HG02588 (cell line): ENCODE results near the gene EDEM2.
"Not testable (repeated sequence)": the region's sequence is repeated elsewhere in the genome, so short reads cannot be mapped to it uniquely, and the experiment has no call there.

Experiments used
- ATAC-seq: cut with Tn5 transposase; IDR thresholded peaks from one replicate; pipeline ENCODE4 v1.9.1; 2021; ENCODE audit warnings: mild to moderate bottlenecking, moderate library complexity; ENCODE audit not compliant: unreplicated experiment

The EDEM2 gene, protein sequence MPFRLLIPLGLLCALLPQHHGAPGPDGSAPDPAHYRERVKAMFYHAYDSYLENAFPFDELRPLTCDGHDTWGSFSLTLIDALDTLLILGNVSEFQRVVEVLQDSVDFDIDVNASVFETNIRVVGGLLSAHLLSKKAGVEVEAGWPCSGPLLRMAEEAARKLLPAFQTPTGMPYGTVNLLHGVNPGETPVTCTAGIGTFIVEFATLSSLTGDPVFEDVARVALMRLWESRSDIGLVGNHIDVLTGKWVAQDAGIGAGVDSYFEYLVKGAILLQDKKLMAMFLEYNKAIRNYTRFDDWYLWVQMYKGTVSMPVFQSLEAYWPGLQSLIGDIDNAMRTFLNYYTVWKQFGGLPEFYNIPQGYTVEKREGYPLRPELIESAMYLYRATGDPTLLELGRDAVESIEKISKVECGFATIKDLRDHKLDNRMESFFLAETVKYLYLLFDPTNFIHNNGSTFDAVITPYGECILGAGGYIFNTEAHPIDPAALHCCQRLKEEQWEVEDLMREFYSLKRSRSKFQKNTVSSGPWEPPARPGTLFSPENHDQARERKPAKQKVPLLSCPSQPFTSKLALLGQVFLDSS

DNA sequence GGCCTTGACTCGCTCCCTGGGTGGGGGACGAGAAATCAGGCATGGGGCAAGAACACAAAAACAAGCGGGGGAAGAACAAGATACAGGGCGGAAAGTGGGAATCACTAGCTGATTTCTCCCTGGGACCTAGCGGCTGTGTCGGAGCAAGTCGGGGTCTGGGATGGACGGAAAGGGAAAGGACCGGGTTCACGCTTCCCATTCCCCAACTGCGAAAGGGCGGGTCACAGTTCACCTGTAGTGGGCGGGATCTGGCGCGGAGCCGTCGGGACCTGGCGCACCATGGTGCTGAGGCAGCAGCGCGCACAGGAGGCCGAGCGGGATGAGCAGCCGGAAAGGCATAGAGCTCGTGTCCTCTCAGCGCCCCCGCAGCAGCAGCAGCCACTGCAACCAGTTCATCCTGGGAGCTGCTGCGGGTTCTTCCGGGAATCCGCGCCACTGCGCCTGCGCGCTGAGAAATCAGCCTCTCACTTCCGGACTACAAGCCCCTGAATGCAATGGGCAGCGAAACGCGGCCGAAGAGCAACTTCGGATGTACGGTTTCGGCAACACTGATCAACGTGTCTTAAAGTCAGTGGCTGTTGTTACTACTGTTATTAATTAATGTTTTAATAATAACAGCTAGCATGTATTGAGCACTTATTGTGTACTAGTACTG, at the start of gene EDEM2:
EDEM2 (minus strand) TSS at position 417 of the 655 bp plus-strand sequence; CDS start at position 339, 78 bp downstream.
- ATAC-seq, result peak; percentile 71

DNA sequence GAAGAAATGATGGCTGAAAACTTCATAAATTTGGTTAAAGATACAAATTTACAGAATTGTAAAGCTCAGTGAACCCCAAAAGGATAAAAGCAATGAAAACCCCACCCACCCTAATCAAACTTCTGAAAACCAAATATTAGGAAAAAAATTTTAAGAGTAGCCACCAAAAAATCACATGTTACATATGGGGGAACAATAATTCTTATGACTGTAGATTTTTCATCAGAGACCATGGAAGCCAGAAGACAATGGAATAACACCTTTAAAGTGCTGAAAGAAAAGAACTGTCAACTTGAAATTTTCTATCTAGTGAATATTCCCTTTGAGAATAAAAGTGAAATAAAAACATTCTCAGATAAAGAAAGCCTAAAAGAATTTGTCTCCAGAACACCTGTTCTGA, 49.2 kb upstream of the EDEM2 start:
- no peak for ATAC-seq

DNA sequence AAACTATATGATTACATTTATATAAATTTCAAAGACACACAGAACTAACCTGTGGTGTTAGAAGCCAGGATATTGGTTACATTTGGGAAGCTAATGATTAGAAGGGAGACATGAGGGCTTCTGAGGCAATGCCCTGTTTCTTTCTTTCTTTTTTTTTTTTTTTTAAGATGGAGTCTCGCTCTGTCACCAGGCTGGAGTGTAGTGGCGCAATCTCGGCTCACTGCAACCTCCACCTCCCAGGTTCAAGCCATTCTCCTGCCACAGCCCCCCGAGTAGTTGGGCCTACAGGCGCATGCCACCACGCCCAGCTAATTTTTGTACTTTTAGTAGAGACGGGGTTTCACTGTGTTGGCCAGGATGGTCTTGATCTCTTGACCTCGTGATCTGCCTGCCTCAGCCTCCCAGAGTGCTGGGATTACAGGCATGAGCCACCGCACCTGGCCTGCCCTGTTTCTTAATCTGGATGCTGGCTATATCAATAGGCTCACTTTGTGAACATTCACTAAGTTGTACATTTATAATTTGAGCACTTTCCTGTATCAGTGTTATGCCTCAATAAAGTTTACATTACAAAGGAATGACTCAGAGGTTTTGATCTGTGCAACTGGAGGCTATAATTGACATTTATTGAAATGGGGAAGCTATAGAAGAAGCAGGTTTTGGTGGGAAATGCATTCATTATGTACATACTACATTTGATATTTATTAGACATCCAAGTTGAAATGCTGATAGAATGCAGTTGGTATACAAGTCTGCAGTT, 46.1 kb upstream of the EDEM2 start:
- not testable (repeated sequence) for ATAC-seq

DNA sequence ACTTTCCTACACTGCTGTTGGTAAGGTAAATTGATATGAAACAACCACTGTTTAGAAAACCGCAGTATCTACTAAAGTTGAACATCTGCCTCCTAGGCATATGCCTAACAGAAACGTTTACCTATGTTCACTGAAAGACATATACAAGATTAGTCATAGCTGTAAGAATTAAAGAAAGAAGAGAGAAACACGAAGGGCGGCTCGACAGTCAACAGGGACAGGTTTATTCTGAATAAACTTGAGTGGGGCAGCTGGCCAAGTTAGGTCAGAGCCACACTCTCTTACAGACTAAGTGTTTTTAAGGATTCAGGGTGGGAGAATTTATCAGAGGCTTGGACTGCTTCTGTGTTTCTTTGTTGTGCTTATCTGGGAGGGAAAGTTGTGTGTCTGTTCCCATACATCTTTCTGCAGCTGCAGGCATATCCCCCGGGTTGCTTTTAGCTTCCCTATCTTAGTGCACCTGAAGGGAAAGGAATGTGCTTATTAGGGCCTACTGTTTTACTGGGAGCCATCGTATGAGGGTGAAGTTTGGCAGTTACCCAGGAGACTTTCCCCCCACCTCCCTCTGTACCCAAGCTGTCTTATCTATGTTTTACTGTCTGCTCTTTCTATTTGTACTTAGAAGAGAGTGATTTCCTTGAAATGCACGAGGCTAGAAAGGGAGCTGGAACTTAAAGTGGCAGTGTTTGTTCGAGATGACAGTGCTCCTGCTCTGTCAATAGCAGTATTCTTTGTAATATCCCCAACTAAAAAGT, 45.2 kb upstream of the EDEM2 start:
- no peak for ATAC-seq

DNA sequence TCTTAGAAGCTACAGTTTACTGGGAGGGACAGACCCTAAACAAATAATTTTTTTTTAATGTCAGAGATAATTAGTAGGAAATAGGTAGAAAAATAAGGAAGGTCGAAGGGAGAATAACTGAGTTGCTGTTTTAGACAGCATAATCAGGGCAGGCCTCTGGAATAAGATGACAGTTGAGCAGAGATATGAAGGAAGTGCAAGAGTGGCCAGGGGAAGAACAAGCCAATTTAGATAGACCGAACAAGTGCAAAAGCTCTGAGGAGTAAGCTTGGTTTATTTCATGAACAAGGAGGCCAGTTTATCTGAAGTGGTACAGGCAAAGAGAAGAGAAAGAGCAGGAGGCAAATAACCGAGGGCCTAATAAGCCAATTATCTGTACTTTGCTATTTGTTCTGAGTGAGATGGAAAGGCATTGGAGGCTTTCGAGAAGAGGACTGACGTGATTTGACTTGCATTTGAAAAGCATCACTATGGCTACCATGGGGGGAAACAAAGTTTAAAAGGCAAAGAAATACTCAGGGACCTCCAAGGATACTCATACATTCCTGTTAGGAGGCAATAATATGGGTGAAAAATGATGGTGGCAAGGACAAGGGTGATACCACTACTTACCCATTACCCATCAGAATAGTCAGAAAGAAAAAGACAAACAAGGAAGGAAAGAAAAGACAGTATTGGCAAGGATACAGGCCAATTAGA, 44.4 kb upstream of the EDEM2 start:
- ATAC-seq, result no peak

DNA sequence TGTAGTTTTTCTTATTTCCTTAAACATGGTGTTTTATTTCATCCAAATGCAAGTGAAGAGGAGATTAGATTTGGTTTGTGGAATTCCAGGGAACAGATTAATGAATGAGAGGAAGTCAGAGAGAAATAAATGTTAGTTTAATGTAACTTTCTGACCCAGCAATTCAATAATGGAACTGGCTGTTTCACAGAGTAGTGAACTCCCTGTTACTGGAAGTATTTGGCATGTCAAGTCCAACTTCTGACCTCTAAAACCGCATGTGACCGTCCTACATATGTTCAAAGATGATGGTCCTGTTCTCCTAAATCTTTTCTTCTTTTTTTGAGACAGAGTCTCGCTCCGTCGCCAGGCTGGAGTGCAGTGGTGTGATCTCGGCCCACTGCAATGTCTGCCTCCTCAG, 43.4 kb upstream of the EDEM2 start:
- ATAC-seq, result no peak

DNA sequence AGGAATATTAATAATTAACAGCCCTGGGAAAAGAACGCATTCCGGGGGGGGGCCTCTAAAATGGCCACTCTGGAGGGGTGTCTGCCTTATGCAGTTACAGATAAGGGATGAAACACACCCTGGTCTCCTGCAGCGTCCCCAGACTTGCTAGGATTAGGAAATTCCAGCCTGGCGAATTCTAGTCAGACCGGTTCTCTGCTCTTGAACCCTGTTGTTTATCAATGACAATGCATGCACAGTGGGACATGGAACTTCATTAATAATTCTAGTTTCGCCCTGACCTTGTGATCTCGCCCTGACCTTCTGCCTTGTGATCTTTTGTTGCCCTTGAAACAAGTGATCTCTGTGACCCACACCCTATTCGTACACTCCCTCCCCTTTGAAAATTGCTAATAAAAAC, 42.1 kb upstream of the EDEM2 start:
- ATAC-seq, result not testable (repeated sequence)

DNA sequence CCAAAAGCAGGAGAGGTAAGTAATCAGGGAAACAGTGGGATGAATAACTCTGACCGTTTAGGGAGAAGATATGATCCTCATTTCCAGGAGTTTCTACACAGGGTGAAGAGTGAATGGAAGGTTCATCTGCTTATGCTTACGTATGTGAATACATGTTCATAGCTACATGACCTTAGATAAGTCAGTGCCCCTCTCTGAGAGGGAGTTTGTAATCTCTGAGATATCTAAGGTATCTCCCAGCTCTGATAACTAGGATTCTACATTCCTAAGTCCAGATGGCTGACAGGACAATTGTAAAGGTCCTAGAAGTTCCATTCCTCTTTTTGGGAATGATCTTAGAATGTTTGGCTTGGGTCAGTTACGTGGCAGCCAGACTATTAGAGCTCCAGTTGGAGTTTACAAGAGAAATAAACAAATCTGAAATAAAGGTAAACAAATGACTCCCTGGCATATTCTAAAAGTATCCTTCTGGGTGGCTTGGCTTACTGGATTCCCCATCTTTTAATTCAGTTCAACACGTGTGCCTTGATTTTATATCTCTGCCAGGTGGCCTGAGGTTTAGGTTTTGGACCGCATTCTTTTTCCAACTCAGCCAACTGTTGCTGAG, 40.6 kb upstream of the EDEM2 start:
- ATAC-seq, result no peak

DNA sequence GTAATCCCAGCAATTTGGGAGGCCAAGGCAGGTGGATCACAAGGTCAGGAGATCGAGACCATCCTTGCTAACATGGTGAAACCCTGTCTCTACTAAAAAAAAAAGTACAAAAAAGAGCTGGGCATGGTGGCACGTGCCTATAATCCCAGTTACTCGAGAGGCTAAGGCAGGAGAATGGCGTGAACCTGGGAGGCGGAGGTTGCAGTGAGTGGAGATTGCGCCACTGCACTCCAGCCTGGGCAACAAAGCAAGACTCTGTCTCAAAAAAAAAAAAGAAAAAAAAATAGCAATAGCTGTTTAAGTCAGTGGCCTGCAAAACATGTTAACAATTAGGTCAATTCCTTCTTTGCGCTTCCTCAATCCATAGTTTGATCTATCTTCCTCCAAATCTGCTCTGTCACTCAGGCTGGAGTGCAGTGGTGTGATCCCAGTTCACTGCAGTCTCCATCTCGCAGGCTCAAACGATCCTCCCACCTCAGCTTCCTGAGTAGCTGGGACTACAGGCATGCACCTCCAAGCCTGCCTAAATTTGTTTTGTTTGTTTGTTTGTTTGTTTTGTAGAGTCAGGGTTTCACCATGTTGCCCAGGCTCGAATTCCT, 39.7 kb upstream of the EDEM2 start:
- not testable (repeated sequence) for ATAC-seq

DNA sequence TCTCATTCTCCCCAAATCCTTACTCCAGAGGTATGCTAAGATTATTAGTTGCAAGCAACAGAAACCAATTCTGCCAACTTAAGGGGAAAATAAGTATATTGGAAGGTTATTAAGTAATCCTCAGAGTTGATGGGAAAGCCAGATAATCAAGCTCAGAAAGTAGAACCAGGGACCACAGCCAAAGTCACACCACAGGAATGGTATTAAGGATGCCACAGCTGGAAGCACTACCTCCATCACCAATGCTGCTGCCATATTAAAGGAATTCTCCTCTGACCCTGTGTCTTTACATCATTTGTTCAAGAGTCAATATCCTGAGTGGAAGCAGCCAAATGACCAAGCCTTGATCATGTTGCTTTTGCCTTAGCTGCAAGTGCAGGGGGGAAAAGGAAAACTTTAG, 34.6 kb upstream of the EDEM2 start:
- ATAC-seq, result no peak

DNA sequence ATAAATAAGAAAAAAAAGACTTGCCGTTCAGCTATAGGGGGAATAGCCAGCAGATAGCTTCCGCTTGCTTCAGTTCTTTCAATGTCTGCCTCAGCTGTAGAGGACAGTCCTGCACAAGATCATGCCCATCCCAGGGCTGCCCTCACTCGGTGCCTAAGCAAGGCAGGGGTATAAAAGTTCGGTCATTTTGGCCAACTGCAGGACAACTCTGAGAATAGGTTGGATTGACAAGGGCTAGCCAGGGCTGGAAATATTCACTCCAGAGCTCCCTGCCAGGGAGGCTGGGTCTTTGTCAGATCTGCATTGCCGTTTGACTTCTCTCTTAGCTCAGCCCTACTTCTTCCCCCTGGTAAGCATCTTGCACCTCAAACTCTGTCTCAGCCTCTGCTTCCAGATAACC, 33.1 kb upstream of the EDEM2 start:
- ATAC-seq, result no peak

DNA sequence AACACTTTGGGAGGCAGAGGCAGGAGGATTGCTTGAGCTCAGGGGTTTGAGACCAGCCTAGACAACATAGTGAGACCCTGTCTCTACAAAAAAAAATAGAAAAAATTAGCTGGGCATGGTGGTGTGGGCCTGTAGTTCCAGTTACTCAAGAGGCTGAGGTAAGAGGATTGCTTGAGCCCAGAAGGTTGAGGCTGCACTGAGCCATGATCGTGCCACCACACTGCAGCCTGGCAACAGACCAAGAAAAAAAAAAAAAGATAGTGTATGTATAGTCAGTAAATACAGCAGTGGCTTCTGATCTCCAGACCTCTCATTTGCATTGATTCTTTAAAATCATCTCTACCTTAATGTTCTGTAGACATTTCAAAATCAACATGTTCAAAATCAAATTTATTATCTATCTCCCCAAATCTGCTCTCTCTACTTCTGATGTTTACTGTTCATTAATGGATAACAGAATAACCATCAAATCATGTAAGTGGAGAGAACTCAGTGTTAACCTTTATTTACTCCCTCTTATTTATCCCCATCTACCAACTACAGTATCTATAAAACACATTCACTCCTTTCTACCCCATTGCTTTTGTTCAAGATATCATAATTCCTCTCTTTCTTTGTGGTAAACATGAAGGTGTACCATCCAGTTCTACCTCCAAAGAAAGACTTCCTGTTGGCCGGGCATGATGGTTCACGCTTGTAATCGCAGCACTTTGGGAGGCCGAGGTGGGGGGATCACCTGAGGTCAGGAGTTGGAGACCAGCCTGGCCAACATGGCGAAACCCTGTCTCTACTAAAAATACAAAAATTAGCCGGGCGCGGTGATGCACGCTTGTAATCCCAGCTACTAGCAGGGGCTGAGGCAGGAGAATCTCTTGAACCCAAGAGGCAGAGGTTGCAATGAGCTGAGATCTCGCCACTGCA, 32.4 kb upstream of the EDEM2 start:
- ATAC-seq, result no peak

DNA sequence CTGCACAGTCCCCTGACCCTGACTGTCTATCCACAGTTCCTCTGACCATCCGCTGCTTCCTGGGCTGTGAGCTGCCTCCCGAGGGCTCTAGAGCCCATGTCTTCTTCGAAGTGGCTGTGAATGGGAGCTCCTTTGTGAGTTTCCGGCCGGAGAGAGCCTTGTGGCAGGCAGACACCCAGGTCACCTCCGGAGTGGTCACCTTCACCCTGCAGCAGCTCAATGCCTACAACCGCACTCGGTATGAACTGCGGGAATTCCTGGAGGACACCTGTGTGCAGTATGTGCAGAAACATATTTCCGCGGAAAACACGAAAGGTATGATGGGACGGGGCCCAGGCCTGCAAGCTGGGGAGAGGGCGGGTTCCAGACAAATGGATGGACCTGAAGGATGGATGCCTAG, 29.0 kb upstream of the EDEM2 start:
- ATAC-seq, result no peak

DNA sequence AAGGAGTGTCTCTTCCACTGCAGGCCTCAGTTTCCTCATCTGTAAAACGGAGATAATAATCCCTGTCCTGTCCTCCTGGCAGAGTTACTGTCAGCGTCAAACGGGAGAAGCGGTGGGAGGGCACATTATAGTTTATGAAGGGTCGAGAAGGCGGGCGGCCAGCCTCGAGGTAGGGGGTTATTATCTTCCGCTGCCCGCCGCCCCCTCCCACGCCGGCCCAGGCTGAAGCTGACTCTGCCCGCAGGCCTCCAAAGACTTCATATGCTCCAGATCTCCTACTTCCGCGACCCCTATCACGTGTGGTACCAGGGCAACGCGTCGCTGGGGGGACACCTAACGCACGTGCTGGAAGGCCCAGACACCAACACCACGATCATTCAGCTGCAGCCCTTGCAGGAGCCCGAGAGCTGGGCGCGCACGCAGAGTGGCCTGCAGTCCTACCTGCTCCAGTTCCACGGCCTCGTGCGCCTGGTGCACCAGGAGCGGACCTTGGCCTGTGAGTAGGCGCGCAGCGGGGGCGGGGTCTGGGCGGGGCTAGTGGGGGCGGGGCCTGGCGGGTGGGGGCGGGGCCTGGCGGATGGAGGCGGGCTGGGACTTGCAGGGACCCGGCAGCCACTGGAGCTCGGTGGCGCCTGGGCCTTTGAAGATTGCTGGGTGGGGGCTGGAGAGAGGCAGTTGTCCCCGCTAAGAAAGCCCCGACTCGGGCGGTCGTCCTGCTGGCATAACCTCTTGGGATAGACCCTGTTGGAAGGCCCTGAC, 27.5 kb upstream of the EDEM2 start:
- no peak for ATAC-seq

DNA sequence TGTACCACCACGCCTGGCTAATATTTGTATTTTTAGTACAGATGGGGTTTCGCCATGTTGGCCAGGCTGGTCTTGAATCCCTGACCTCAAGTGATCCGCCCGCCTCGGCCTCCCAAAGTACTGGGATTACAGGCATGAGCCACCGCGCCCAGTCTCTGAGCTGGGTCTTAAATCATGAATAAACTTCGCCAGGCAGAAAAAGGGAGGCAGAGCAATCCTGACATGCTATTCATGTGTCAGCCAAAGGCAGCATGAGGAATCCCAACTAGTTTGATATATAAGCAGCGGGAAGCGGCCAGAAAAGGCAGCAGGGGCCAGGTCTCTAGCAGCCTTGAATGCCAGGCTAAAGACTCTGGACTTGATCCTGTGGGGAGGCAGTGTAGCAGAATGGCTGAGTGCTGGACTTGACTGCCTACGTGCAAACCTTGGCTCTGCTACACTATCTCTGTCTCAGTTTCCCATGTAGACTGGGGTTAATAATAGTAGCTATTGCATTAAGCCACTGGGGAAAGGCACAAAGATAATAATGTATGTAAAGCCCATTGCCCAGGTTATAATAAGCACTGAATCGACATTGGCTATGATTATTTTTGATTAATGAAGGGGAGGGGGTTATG, 26.5 kb upstream of the EDEM2 start:
- ATAC-seq, result no peak

DNA sequence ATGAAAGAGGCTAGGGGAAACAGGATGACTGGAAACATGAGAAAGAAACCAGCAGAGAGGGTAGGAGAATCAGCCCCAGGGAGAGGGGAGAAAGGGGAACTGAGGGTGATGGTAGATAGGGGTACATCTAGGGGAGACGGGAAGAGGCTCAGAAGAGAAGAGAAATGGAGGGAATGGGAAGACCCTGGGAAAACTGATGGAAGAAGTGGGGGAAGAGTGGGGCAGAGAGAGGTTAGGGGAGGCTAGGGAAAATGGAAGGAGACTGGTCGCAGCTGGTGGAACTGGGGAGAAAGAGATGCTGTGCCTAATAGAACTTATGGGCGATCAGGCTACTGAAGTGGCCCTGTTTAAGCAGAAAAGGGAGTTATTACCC, 25.3 kb upstream of the EDEM2 start:
- ATAC-seq, result no peak
